CD4-positive, alpha-beta T cell treated with Interleukin-2 at 100 ng/mL for 4 hours (primary cell): ENCODE data around the gene AFAP1L2.

Source experiments
- DNase-seq: peaks from one replicate; pipeline ENCODE4 v3.0.0-alpha.2; 2020; ENCODE audit warnings: low spot score

Gene AFAP1L2

DNA sequence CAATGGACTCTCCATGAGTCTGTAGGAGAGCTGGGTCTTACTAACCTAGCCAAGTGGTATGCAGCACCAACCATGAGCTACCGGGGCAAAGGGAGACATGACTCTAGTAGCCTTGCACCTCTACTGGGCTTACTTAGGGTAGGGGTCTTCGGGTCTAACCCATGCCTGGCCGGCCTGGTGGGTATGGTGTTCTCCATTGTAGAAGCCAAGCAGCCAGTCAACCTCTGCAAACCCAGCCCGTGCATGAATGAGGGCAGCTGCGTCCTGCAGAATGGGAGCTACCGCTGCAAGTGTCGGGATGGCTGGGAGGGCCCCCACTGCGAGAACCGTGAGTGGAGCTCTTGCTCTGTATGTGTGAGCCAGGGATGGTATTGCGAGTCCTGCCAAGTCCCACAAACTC lies 114.3 kb downstream of the AFAP1L2 start:
- DNase-seq = no peak

DNA sequence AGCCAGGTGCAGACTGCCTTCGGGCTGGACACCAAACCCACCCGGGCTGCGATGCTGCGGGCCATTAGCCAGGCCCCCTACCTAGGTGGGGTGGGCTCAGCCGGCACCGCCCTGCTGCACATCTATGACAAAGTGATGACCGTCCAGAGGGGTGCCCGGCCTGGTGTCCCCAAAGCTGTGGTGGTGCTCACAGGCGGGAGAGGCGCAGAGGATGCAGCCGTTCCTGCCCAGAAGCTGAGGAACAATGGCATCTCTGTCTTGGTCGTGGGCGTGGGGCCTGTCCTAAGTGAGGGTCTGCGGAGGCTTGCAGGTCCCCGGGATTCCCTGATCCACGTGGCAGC lies 115.2 kb downstream of the AFAP1L2 start:
- no peak for DNase-seq

DNA sequence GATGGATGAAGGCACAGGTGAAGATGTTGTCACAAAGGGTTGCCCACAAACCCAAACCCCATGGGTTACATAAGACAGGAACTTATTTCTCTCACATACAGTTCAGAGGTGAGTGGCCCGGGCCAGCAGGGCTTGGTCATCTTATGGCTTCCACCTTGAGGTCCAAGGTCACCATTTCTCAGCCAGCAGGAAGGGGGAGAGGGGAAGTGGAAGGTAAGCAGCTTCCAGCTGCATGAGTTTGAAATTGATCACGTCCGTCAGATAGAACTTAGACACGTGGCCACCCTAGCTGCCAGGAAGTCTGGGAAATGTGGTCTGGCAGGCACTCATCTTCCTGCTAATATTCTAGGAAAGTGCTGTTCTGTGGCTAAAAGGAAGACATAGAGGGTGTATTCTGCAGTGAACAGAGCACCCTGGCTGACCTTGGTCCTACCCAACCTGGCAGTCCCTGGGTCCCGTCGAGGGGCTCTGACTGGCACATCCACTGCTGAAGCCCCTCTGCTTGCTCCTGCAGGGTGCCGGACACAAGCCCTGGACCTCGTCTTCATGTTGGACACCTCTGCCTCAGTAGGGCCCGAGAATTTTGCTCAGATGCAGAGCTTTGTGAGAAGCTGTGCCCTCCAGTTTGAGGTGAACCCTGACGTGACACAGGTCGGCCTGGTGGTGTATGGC lies 115.7 kb downstream of the AFAP1L2 start:
- no peak for DNase-seq

DNA sequence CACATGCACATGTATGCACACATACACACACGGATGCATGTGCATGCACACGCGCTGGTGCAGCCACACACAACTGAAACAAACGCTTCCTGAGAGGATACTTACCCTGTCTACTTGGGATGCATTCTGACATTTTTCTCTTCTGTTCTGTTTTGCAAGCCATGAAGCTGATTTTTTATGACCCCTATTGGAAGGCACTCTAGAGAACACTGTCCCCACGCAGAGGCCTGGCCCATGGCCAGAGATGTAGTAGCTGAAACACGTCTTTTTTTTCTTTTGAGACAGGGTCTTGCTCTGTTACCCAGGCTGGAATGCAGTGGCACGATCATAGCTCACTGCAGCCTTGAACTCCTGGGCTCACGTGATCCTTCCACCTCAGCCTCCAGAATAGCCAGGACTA lies 117.4 kb downstream of the AFAP1L2 start:
- DNase-seq = no peak

DNA sequence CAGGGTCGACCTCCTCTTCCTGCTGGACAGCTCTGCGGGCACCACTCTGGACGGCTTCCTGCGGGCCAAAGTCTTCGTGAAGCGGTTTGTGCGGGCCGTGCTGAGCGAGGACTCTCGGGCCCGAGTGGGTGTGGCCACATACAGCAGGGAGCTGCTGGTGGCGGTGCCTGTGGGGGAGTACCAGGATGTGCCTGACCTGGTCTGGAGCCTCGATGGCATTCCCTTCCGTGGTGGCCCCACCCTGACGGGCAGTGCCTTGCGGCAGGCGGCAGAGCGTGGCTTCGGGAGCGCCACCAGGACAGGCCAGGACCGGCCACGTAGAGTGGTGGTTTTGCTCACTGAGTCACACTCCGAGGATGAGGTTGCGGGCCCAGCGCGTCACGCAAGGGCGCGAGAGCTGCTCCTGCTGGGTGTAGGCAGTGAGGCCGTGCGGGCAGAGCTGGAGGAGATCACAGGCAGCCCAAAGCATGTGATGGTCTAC lies 118.3 kb downstream of the AFAP1L2 start:
- no peak for DNase-seq

DNA sequence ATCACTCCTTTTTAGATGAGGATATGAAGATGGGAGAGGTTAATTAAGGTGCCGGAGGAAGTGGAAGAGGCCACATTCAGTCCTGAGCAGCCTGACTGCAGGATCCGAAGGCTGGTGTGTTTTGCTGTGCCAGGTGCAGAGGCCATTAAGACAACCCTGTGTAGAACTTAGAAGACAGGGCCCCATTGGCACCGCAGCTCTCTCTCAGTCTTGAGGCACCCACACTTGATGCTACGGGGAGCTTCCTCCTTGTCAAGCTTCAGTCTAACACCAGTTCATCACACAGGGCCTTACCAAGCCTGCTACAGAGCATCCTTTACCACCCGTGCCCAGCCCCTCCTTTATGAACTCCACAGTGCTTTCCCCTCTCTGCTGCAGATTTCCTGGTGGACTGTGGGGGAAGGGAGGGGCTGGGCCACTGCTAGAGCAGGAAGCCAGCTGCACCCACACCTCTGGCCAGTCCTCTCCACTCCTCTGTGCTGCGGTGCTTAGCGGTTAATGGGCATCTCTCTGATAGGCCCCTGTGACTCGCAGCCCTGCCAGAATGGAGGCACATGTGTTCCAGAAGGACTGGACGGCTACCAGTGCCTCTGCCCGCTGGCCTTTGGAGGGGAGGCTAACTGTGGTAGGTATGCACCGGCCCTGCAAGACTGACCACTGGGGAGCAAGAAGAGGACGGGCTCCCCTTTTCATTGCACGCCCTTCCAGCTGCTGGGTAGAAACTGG lies 119.8 kb downstream of the AFAP1L2 start:
- DNase-seq = no peak

DNA sequence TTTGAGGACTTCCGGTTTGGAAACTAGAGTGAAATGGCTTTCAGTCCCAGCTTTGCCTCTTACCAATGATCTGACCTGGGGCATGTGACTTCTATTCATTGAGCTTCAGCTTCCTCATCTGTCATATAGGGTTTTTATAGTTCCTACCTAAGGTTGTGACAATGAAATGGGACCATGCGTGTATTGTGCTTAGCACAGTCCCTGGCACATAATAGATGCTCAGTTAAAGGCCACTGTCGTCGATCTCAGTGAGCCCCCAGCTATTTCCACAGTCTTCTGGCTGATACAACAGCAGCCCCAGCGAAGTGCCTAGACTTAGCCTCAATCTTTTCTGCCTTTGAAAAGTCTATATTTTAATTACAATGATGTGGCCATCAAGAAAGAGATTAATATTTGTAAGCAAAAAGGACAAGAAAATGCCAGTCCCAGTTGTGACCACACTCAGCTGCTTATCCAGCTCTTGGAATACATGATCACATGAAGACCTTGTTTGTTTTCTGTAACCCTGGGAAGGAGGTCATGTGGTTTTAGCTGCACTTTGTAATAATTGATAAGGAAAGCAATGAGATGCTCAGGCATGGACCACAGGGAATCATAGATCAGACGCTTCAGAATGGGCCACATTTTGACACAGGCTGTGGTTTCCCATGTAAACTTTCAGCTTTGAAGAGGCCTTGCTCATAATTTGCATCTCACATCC lies 120.6 kb downstream of the AFAP1L2 start:
- no peak for DNase-seq

DNA sequence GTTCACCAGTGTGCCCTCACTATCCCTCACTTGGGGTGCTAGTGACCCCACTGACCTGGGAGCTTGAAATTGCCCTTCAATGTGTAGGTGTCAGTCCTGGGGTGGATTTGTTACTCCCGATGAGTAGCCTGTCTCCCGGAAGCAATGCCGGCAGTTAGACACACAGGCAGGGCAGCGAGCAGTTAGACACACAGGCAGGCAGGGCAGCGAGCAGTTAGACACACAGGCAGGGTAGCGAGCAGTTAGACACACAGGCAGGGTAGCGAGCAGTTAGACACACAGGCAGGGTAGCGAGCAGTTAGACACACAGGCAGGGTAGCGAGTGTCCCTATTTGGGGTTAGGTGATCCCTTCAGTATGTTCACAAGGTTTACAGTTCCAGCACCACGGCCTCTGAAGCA lies 121.2 kb downstream of the AFAP1L2 start:
- DNase-seq = no peak

GRCh38 chr10:114282526-114282925 lies 121.8 kb downstream of the AFAP1L2 start:
- DNase-seq = no peak

DNA sequence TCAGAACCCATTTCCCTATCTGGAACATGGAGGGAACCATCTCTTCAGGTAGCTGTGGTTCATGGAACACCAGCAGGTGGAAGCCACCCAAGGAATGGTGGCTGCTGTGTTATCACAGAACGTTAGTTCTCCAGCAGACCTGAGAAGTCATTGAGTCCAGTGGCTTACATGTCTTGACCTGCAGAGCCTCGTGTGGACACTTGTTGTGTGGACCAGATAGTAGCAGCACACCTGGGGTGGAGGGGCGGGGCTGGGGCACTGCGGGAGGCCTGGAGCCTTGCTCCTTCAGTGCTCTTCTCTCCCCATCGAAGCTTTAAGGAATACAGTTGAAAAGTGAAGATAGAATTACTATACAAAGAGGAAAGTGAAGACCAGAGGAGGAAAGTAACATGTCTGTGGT lies 122.8 kb downstream of the AFAP1L2 start:
- DNase-seq = no peak

DNA sequence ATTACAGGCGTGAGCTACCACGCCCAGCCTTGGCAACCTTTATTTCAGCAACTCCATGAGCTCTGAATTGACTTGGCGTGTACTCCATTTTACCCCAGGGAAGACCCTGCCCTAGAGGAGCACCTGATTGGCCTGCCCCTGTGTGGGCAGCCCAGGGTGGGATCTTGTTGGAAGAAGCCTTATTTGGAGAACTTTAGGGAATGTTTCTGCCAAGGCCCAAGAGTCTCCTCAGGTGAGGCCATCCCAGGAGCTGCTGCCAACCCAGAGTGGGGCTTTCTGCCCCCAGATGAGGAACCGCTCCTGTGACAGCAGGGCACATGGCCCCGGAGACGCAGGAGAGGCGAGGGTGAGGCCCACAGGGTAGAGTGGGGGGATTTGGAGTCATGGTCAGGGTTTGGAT lies 123.3 kb downstream of the AFAP1L2 start:
- DNase-seq = no peak

DNA sequence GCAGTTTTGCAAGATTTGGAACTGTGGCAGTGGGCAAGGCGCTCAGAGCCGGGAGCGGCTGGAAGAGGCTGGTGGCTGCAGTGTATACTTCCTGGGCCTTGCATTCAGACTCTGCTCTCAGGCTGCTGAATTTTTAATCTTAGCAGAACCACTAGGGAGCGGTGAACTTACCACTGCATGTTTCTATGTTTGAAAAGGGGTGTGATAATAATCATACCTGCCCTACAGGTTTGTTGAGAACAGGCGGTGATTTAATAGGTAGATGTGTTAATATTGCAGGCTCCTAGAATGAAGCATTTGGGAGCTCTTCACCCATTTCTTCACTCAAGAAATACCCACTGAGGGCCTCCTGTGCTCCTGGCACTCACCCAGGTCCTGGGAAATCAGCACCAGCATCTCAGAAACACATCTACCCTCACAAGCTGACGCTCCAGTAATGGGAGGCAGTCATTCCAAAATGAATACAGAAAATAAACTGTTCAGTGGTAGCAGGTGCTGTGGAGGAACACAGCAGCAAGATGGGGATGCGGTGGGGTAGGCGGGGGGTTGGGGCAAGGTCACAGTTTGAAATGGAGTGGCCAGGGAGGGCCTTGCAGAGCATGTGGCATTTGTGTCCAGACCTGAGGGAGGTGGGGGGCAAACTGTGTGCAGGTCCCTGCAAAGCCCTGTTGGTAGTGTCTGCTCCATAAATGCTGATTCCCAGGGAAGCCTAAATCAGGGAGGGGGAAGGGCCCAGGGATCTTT lies 124.2 kb downstream of the AFAP1L2 start:
- no peak for DNase-seq

GRCh38 chr10:114279289-114279688 lies 125.0 kb downstream of the AFAP1L2 start:
- DNase-seq = no peak

GRCh38 chr10:114278884-114279191 lies 125.5 kb downstream of the AFAP1L2 start:
- no peak for DNase-seq

GRCh38 chr10:114278140-114278883 lies 126.0 kb downstream of the AFAP1L2 start:
- DNase-seq = no peak

DNA sequence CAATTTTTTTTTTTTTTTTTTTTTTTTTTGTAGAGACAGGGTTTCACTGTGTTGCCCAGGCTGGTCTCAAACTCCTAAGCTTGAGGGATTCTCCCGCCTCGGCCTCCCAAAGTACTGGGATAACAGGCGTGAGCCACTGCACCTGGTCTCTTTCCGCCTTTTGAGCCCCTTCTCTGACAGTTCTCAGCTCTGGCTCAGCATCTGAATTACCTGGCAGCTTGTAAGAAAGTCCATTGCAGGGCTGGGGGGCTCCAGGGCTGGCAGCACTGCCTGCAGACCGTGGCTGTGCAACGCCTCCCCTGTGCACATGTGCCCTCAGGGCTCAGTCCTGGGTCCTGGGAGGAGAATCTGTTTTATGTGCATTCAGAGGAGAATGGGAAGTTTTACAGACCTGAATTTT lies 127.6 kb downstream of the AFAP1L2 start:
- no peak for DNase-seq

- DNase-seq = no peak
These were observed 128.2 kb downstream of the AFAP1L2 start for GRCh38 chr10:114276066-114276465.

GRCh38 chr10:114274616-114275453 lies 129.5 kb downstream of the AFAP1L2 start:
- no peak for DNase-seq

DNA sequence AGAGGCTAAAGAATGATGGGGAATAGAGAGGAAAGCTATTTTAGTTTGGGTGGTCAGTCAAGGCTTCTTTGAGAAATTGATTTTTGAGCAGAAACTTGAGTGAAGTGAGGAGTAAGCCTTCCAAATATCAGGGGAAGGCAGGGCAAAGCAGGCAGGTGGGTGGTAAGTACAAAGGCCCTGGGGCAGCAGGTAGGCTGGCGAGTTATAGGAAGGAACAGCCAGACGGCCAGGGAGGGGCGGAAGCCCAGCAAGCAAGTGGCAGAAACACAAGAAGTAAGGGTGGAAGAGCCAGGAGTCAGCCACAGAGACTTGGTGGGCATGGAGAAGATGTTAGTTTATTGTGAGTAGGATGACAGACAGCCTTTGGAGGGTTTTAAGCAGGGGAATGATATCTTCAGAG lies 130.4 kb downstream of the AFAP1L2 start:
- DNase-seq = no peak

DNA sequence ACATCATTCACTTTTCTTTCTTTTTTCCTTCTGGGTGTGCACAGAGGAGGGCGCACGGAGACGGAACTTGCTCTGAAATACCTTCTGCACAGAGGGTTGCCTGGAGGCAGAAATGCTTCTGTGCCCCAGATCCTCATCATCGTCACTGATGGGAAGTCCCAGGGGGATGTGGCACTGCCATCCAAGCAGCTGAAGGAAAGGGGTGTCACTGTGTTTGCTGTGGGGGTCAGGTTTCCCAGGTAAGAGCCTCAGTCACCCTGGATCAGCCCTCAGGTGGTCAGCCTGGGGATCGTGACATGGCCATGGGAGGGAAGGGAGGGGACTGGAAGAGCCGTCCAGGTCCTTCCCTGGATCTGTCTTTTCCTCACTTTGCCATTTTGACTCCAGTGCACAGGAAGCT lies 131.6 kb downstream of the AFAP1L2 start:
- DNase-seq = no peak

DNA sequence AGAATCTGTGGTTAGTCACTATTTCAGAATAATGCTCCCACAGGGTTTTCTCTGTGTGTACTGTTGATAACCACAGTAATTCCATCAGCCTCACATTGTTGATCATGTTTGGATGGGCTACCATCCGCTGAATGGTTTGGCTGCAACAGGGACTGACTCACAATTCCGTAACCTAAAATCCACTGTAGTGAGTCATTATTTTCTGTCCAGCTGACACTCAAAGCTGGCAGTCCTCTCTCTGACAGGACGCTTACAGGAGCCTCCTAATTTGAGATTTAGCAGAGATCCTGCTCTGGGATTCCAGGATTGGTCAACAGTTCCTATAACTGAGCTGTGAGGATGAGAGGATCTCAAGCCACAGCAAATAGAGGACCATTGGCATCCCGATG lies 132.5 kb downstream of the AFAP1L2 start:
- DNase-seq = no peak
